ENCODE data around the gene NPTX1. TPM values are rescaled to one million over a fixed set of nuclear protein-coding genes. Genes with fewer than 3 reads are reported as not detected.

NPTX1 gene
- total and polyA plus RNA-seq, 2 of the 13 experiments (the other 11 are each of a cell fraction or from before 2014, with no cell fraction given), result 0.01 TPM; not detected in 1

DNA sequence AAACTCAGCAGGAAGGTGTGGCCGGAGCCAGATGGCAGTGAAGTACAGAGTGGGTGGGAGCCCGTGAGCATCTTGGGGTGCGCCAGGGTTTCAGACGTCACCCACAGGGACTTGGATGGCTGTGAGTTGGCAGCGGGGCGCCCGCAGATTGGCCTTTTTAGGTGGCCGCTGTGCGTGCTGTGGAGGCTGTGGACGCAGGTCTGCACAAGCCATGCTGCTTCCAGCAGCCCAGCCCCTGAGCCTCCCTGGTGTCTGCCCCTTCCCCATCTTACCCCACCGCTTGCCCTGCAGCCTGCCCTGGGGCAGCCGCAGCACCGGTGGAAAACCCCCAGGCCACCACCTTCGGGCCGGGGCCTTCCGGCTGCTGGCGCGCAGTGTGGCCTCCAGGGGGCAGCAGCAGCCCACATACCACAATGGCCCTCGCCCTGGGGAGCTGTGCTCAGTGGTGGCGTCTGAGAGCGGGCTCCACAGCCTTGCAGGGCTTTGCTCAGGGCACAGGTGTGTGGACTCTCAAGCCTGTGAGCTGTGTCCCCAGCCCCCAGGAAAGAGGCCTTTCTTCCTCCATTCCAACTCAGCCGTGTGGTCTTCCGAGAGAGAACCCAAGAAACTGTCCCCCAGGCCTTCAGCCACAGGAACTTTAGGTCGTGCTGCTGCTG is 49.6 kb downstream of the NPTX1 start (continued):
- peak; percentile 78 for TF ChIP-seq TEAD3 (CRISPR knock-in tag; optimal IDR thresholded peaks at IDR 0.05; ENCODE audit: borderline replicate concordance)
- TF ChIP-seq, protein P1, sequence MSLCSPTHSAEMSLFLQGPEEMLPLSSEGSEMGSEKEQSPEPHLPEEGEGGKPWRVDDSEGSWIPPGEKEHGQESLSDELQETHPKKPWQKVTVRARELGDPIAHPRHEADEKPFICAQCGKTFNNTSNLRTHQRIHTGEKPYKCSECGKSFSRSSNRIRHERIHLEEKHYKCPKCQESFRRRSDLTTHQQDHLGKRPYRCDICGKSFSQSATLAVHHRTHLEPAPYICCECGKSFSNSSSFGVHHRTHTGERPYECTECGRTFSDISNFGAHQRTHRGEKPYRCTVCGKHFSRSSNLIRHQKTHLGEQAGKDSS (CRISPR knock-in tag; IDR thresholded peaks at IDR 0.05; ENCODE audit: borderline replicate concordance, low read depth), result peak; percentile 88; the same call in 1 of the 2 replicates
- peak; percentile 56; the same call in 1 of the 2 replicates for TF ChIP-seq ZNF83 (CRISPR knock-in tag; IDR thresholded peaks at IDR 0.05; ENCODE audit: borderline replicate concordance)
- TF ChIP-seq PCBP1 (IDR thresholded peaks at IDR 0.05; ENCODE audit: borderline replicate concordance, low read depth, low read length), result no peak
- TF ChIP-seq PCBP2 (optimal IDR thresholded peaks at IDR 0.05; ENCODE audit: low read depth, low read length, poor library complexity, severe bottlenecking), result no peak
- no peak for TF ChIP-seq TOE1 (CRISPR knock-in tag; IDR thresholded peaks at IDR 0.05)
- 0 out of 2 replicates have a peak, but pooled peaks have one; percentile 43 for TF ChIP-seq ZNF776 (CRISPR knock-in tag; IDR thresholded peaks at IDR 0.05)
- peak; percentile 31; the same call in 1 of the 2 replicates for TF ChIP-seq YEATS2 (CRISPR knock-in tag; IDR thresholded peaks at IDR 0.05; ENCODE audit: borderline replicate concordance)
- no peak for TF ChIP-seq ATF1 (CRISPR knock-in tag; IDR thresholded peaks at IDR 0.05)
- TF ChIP-seq, protein P2, sequence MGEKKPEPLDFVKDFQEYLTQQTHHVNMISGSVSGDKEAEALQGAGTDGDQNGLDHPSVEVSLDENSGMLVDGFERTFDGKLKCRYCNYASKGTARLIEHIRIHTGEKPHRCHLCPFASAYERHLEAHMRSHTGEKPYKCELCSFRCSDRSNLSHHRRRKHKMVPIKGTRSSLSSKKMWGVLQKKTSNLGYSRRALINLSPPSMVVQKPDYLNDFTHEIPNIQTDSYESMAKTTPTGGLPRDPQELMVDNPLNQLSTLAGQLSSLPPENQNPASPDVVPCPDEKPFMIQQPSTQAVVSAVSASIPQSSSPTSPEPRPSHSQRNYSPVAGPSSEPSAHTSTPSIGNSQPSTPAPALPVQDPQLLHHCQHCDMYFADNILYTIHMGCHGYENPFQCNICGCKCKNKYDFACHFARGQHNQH (CRISPR knock-in tag; IDR thresholded peaks at IDR 0.05), result peak; percentile 58; the same call in 1 of the 2 replicates
- TF ChIP-seq ZBTB38 (CRISPR knock-in tag; IDR thresholded peaks at IDR 0.05), result peak; percentile 64
- TF ChIP-seq ELF3 (CRISPR knock-in tag; IDR thresholded peaks at IDR 0.05), result 0 out of 2 replicates have a peak, but pooled peaks have one; percentile 34
- peak; percentile 42; the same call in 1 of the 2 replicates for TF ChIP-seq FOSL2 (CRISPR knock-in tag; IDR thresholded peaks at IDR 0.05)
- TF ChIP-seq, protein P3, sequence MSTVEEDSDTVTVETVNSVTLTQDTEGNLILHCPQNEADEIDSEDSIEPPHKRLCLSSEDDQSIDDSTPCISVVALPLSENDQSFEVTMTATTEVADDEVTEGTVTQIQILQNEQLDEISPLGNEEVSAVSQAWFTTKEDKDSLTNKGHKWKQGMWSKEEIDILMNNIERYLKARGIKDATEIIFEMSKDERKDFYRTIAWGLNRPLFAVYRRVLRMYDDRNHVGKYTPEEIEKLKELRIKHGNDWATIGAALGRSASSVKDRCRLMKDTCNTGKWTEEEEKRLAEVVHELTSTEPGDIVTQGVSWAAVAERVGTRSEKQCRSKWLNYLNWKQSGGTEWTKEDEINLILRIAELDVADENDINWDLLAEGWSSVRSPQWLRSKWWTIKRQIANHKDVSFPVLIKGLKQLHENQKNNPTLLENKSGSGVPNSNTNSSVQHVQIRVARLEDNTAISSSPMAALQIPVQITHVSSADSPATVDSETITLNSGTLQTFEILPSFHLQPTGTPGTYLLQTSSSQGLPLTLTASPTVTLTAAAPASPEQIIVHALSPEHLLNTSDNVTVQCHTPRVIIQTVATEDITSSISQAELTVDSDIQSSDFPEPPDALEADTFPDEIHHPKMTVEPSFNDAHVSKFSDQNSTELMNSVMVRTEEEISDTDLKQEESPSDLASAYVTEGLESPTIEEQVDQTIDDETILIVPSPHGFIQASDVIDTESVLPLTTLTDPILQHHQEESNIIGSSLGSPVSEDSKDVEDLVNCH (CRISPR knock-in tag; IDR thresholded peaks at IDR 0.05), result no peak
- TF ChIP-seq, protein P4, sequence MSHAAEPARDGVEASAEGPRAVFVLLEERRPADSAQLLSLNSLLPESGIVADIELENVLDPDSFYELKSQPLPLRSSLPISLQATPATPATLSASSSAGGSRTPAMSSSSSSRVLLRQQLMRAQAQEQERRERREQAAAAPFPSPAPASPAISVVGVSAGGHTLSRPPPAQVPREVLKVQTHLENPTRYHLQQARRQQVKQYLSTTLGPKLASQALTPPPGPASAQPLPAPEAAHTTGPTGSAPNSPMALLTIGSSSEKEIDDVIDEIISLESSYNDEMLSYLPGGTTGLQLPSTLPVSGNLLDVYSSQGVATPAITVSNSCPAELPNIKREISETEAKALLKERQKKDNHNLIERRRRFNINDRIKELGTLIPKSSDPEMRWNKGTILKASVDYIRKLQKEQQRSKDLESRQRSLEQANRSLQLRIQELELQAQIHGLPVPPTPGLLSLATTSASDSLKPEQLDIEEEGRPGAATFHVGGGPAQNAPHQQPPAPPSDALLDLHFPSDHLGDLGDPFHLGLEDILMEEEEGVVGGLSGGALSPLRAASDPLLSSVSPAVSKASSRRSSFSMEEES (CRISPR knock-in tag; IDR thresholded peaks at IDR 0.05), result peak; percentile 43; the same call in 1 of the 2 replicates
- no peak for TF ChIP-seq ZNF766 (CRISPR knock-in tag; IDR thresholded peaks at IDR 0.05; ENCODE audit: borderline replicate concordance)
- TF ChIP-seq, protein P5, sequence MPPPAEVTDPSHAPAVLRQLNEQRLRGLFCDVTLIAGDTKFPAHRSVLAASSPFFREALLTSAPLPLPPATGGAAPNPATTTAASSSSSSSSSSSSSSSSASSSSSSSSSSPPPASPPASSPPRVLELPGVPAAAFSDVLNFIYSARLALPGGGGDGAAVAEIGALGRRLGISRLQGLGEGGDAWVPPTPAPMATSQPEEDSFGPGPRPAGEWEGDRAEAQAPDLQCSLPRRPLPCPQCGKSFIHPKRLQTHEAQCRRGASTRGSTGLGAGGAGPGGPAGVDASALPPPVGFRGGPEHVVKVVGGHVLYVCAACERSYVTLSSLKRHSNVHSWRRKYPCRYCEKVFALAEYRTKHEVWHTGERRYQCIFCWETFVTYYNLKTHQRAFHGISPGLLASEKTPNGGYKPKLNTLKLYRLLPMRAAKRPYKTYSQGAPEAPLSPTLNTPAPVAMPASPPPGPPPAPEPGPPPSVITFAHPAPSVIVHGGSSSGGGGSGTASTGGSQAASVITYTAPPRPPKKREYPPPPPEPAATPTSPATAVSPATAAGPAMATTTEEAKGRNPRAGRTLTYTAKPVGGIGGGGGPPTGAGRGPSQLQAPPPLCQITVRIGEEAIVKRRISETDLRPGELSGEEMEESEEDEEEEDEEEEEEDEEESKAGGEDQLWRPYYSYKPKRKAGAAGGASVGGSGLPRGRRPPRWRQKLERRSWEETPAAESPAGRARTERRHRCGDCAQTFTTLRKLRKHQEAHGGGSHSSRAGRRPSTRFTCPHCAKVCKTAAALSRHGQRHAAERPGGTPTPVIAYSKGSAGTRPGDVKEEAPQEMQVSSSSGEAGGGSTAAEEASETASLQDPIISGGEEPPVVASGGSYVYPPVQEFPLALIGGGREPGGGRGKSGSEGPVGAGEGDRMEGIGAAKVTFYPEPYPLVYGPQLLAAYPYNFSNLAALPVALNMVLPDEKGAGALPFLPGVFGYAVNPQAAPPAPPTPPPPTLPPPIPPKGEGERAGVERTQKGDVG (CRISPR knock-in tag; IDR thresholded peaks at IDR 0.05; ENCODE audit: borderline replicate concordance), result peak; percentile 61; the same call in 1 of the 2 replicates
- 0 out of 2 replicates have a peak, but pooled peaks have one; percentile 72 for TF ChIP-seq ZNF598 (CRISPR knock-in tag; IDR thresholded peaks at IDR 0.05; ENCODE audit: borderline replicate concordance)
- TF ChIP-seq FOXC1 (CRISPR knock-in tag; IDR thresholded peaks at IDR 0.05; ENCODE audit: borderline replicate concordance), result peak; percentile 55; the same call in 1 of the 2 replicates
- TF ChIP-seq IRF2 (CRISPR knock-in tag; IDR thresholded peaks at IDR 0.05), result 0 out of 2 replicates have a peak, but pooled peaks have one; percentile 35
